ENCODE data around the gene ALG6.

The ALG6 gene

DNA sequence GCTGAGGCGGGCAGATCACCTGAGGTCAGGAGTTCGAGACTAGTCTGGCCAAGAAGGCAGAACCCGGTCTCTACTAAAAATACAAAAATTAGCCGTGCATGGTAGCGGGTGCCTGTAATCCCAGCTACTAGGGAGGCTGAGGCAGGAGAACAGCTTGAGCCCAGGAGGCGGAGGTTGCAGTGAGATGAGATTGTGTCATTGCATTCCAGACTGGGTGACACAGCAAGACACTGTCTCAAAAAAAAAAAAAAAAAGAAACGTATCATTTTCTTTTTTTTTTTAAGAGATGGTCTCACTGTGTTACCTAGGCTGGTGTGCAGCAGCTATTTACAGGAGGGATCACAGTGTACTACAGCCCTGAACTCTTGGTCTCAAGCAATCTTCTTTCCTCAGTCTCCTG is 108.3 kb downstream of the ALG6 start:
- ATAC-seq, result no peak; the same call in 2 of the 3 replicates
- TF ChIP-seq PPARA (CRISPR knock-in tag; IDR thresholded peaks at IDR 0.05; ENCODE audit: borderline replicate concordance) (no peak), OSR1 (CRISPR knock-in tag; IDR thresholded peaks at IDR 0.05) (no peak), CSDC2 (CRISPR knock-in tag; IDR thresholded peaks at IDR 0.05) (no peak), TCF4 (CRISPR knock-in tag; IDR thresholded peaks at IDR 0.05; ENCODE audit: borderline replicate concordance) (no peak), ZNF565 (CRISPR knock-in tag; conservative IDR thresholded peaks at IDR 0.05; ENCODE audit: low read depth) (no peak)
- TF ChIP-seq, protein P1, sequence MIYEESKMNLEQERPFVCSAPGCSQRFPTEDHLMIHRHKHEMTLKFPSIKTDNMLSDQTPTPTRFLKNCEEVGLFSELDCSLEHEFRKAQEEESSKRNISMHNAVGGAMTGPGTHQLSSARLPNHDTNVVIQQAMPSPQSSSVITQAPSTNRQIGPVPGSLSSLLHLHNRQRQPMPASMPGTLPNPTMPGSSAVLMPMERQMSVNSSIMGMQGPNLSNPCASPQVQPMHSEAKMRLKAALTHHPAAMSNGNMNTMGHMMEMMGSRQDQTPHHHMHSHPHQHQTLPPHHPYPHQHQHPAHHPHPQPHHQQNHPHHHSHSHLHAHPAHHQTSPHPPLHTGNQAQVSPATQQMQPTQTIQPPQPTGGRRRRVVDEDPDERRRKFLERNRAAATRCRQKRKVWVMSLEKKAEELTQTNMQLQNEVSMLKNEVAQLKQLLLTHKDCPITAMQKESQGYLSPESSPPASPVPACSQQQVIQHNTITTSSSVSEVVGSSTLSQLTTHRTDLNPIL (CRISPR knock-in tag; IDR thresholded peaks at IDR 0.05; ENCODE audit: low read depth), result no peak

DNA sequence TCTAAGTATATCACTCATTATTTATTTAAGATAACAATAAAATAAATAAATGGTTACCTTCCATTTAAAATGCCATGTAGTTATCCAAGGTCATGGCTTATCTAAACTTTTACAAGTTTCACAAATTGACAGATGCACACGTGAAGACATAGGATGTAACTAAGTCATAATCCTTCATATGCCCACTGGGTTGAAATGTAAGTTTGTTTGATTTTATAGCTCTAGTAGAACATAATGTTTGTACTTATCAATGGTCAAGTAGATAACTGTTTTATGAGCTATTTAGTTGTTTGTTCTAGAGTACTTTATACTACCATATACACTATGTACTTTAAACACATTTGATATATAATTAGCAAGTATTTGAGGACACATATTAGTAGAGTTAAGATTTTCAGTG is 112.6 kb downstream of the ALG6 start:
- TF ChIP-seq, protein P2, sequence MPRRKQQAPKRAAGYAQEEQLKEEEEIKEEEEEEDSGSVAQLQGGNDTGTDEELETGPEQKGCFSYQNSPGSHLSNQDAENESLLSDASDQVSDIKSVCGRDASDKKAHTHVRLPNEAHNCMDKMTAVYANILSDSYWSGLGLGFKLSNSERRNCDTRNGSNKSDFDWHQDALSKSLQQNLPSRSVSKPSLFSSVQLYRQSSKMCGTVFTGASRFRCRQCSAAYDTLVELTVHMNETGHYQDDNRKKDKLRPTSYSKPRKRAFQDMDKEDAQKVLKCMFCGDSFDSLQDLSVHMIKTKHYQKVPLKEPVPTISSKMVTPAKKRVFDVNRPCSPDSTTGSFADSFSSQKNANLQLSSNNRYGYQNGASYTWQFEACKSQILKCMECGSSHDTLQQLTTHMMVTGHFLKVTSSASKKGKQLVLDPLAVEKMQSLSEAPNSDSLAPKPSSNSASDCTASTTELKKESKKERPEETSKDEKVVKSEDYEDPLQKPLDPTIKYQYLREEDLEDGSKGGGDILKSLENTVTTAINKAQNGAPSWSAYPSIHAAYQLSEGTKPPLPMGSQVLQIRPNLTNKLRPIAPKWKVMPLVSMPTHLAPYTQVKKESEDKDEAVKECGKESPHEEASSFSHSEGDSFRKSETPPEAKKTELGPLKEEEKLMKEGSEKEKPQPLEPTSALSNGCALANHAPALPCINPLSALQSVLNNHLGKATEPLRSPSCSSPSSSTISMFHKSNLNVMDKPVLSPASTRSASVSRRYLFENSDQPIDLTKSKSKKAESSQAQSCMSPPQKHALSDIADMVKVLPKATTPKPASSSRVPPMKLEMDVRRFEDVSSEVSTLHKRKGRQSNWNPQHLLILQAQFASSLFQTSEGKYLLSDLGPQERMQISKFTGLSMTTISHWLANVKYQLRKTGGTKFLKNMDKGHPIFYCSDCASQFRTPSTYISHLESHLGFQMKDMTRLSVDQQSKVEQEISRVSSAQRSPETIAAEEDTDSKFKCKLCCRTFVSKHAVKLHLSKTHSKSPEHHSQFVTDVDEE (CRISPR knock-in tag; IDR thresholded peaks at IDR 0.05), result no peak
- TF ChIP-seq, protein P3, sequence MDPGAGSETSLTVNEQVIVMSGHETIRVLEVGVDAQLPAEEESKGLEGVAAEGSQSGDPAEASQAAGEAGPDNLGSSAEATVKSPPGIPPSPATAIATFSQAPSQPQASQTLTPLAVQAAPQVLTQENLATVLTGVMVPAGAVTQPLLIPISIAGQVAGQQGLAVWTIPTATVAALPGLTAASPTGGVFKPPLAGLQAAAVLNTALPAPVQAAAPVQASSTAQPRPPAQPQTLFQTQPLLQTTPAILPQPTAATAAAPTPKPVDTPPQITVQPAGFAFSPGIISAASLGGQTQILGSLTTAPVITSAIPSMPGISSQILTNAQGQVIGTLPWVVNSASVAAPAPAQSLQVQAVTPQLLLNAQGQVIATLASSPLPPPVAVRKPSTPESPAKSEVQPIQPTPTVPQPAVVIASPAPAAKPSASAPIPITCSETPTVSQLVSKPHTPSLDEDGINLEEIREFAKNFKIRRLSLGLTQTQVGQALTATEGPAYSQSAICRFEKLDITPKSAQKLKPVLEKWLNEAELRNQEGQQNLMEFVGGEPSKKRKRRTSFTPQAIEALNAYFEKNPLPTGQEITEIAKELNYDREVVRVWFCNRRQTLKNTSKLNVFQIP (CRISPR knock-in tag; IDR thresholded peaks at IDR 0.05; ENCODE audit: borderline replicate concordance, low read depth), result no peak
- no peak for TF ChIP-seq ZNF565 (CRISPR knock-in tag; conservative IDR thresholded peaks at IDR 0.05; ENCODE audit: low read depth)
- no peak for TF ChIP-seq GLIS3 (CRISPR knock-in tag; IDR thresholded peaks at IDR 0.05)
- TF ChIP-seq ISL1 (CRISPR knock-in tag; IDR thresholded peaks at IDR 0.05), result no peak
- no peak for TF ChIP-seq TCF4 (CRISPR knock-in tag; IDR thresholded peaks at IDR 0.05; ENCODE audit: borderline replicate concordance)
- no peak for TF ChIP-seq ESRRG (CRISPR knock-in tag; IDR thresholded peaks at IDR 0.05)
- TF ChIP-seq, protein P1 (CRISPR knock-in tag; IDR thresholded peaks at IDR 0.05; ENCODE audit: low read depth), result no peak
- no peak for TF ChIP-seq ZFP30 (CRISPR knock-in tag; IDR thresholded peaks at IDR 0.05)
- TF ChIP-seq, protein P4, sequence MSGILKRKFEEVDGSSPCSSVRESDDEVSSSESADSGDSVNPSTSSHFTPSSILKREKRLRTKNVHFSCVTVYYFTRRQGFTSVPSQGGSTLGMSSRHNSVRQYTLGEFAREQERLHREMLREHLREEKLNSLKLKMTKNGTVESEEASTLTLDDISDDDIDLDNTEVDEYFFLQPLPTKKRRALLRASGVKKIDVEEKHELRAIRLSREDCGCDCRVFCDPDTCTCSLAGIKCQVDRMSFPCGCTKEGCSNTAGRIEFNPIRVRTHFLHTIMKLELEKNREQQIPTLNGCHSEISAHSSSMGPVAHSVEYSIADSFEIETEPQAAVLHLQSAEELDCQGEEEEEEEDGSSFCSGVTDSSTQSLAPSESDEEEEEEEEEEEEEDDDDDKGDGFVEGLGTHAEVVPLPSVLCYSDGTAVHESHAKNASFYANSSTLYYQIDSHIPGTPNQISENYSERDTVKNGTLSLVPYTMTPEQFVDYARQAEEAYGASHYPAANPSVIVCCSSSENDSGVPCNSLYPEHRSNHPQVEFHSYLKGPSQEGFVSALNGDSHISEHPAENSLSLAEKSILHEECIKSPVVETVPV (CRISPR knock-in tag; IDR thresholded peaks at IDR 0.05), result no peak
- ATAC-seq, result no peak

DNA sequence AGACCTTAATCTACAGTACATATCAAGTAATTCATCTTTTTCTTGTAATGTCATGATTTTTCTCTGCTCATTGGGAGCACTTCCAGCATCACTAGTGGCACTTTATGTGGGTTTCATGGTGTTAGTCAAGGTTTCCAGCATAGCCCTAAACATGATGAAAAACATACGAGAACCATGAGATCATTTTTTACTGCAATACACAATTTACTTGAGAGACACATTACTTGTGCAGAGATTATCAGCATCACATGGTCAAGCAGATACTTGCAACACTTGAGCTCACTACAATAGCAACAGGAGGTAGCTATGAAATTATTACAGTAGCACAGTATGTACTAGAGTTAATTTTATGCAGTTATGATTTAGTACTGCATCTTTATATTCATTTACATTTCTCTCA is 119.2 kb downstream of the ALG6 start:
- ATAC-seq, result no peak
- TF ChIP-seq PPARA (CRISPR knock-in tag; IDR thresholded peaks at IDR 0.05; ENCODE audit: borderline replicate concordance) (no peak), ZNF70 (CRISPR knock-in tag; IDR thresholded peaks at IDR 0.05) (no peak), ZNF8 (CRISPR knock-in tag; IDR thresholded peaks at IDR 0.05) (no peak), ZC3H10 (CRISPR knock-in tag; IDR thresholded peaks at IDR 0.05) (no peak), OSR1 (CRISPR knock-in tag; IDR thresholded peaks at IDR 0.05) (no peak), ZFP3 (CRISPR knock-in tag; IDR thresholded peaks at IDR 0.05) (no peak), ESRRG (CRISPR knock-in tag; IDR thresholded peaks at IDR 0.05) (no peak), ZNF565 (CRISPR knock-in tag; conservative IDR thresholded peaks at IDR 0.05; ENCODE audit: low read depth) (no peak), TOX (CRISPR knock-in tag; IDR thresholded peaks at IDR 0.05; ENCODE audit: borderline replicate concordance) (no peak), RARB (CRISPR knock-in tag; IDR thresholded peaks at IDR 0.05) (no peak), ISL1 (CRISPR knock-in tag; IDR thresholded peaks at IDR 0.05) (no peak), ARNTL (CRISPR knock-in tag; IDR thresholded peaks at IDR 0.05; ENCODE audit: borderline replicate concordance, low read depth) (no peak), GLIS3 (CRISPR knock-in tag; IDR thresholded peaks at IDR 0.05) (no peak), SNAI2 (CRISPR knock-in tag; IDR thresholded peaks at IDR 0.05) (no peak)
- TF ChIP-seq, protein P2 (CRISPR knock-in tag; IDR thresholded peaks at IDR 0.05), result no peak
- TF ChIP-seq, protein P4 (CRISPR knock-in tag; IDR thresholded peaks at IDR 0.05), result no peak
- TF ChIP-seq, protein P3 (CRISPR knock-in tag; IDR thresholded peaks at IDR 0.05; ENCODE audit: borderline replicate concordance, low read depth), result no peak

Data from SK-N-SH treated with all-trans-retinoic acid at 6 μM for 48 hours (cell line).